ENCODE data around the gene TBC1D2.
"Not testable (repeated sequence)": the region's sequence is repeated elsewhere in the genome, so short reads cannot be mapped to it uniquely, and the experiment has no call there.

GRCh38 chr9:98270284-98270683 lies 14.8 kb upstream of the TBC1D2 start:
- TF ChIP-seq EZH2 (IDR thresholded peaks at IDR 0.05; ENCODE audit: borderline replicate concordance, low read length), result not testable (repeated sequence)
- TF ChIP-seq, protein P1, sequence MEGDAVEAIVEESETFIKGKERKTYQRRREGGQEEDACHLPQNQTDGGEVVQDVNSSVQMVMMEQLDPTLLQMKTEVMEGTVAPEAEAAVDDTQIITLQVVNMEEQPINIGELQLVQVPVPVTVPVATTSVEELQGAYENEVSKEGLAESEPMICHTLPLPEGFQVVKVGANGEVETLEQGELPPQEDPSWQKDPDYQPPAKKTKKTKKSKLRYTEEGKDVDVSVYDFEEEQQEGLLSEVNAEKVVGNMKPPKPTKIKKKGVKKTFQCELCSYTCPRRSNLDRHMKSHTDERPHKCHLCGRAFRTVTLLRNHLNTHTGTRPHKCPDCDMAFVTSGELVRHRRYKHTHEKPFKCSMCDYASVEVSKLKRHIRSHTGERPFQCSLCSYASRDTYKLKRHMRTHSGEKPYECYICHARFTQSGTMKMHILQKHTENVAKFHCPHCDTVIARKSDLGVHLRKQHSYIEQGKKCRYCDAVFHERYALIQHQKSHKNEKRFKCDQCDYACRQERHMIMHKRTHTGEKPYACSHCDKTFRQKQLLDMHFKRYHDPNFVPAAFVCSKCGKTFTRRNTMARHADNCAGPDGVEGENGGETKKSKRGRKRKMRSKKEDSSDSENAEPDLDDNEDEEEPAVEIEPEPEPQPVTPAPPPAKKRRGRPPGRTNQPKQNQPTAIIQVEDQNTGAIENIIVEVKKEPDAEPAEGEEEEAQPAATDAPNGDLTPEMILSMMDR (IDR thresholded peaks at IDR 0.05; ENCODE audit: low read length), result not testable (repeated sequence)
